RWPE2 (cell line): ENCODE measurements around the gene NOSTRIN.
"Not testable (repeated sequence)": the region's sequence is repeated elsewhere in the genome, so short reads cannot be mapped to it uniquely, and the experiment has no call there.

ENCODE experiments used
- ATAC-seq: fragments of 200-7000 bp; cut with Tn5 transposase; 3 replicates; pipeline ENCODE4 v1.9.1; 2021; ENCODE audit warnings: low read depth
- DNase-seq: peaks from one replicate; pipeline ENCODE4 v3.0.0-alpha.2; 2020; ENCODE audit warnings: low spot score
- H3K27ac ChIP-seq: fragments of 450-650 bp; 2 replicates; pipeline ENCODE4 v1.5.1; 2017; ENCODE audit warnings: mild to moderate bottlenecking; ENCODE audit not compliant: poor library complexity, severe bottlenecking
- H3K27me3 ChIP-seq: fragments of 250-450 bp; sonication (Bioruptor Pico); 2 replicates; pipeline ENCODE4 v1.5.1; 2021; ENCODE audit warnings: mild to moderate bottlenecking, moderate library complexity; ENCODE audit not compliant: insufficient read depth, poor library complexity, severe bottlenecking
- H3K36me3 ChIP-seq: fragments of 250-450 bp; sonication (Bioruptor Pico); 2 replicates; pipeline ENCODE4 v1.5.1; 2020; ENCODE audit warnings: low read depth, mild to moderate bottlenecking, moderate library complexity
- H3K4me1 ChIP-seq: fragments of 250-450 bp; sonication (Bioruptor Pico); 2 replicates; pipeline ENCODE4 v1.5.1; 2021; ENCODE audit warnings: mild to moderate bottlenecking, moderate library complexity; ENCODE audit not compliant: insufficient read depth, poor library complexity, severe bottlenecking
- H3K4me3 ChIP-seq: fragments of 250-450 bp; sonication (Bioruptor Pico); 2 replicates; pipeline ENCODE4 v1.5.1; 2021; ENCODE audit warnings: mild to moderate bottlenecking, moderate library complexity; ENCODE audit not compliant: severe bottlenecking
- H3K9me3 ChIP-seq: fragments of 250-450 bp; sonication (Bioruptor Pico); 2 replicates; pipeline ENCODE4 v1.5.1; 2021; ENCODE audit warnings: mild to moderate bottlenecking, moderate library complexity; ENCODE audit not compliant: severe bottlenecking
- CTCF ChIP-seq: fragments of 450-650 bp; IDR thresholded peaks from one replicate; pipeline ENCODE4 v1.5.1; 2017; ENCODE audit warnings: mild to moderate bottlenecking, moderate library complexity; ENCODE audit not compliant: poor library complexity, severe bottlenecking

Gene NOSTRIN

GRCh38 chr2:168852481-168852880, 50.0 kb downstream of the NOSTRIN start:
- Histone ChIP-seq H3K9me3 (no peaks in the 10 kb centered on the region), H3K27ac (peak overlapping the region; percentile 12), H3K36me3 (no peaks in the 10 kb centered on the region), H3K4me3 (no peak overlapping the region), H3K4me1 (peaks cover 11% of the 10 kb centered on the region), H3K27me3 (no peaks in the 10 kb centered on the region)
- DNase-seq (no peak), ATAC-seq (no peak)
- no peak for TF ChIP-seq CTCF

- H3K36me3 ChIP-seq, result no peaks in the 10 kb centered on the region
- no peaks in the 10 kb centered on the region for H3K27me3 ChIP-seq
- ATAC-seq, result no peak
- no peak for DNase-seq
- no peaks in the 10 kb centered on the region for H3K9me3 ChIP-seq
- TF ChIP-seq CTCF, result no peak
- H3K27ac ChIP-seq, result no peak overlapping the region
- peaks cover 11% of the 10 kb centered on the region for H3K4me1 ChIP-seq
- H3K4me3 ChIP-seq, result no peak overlapping the region
Observed at GRCh38 chr2:168853471-168853870, 51.0 kb downstream of the NOSTRIN start.

GRCh38 chr2:168854651-168855050, 52.2 kb downstream of the NOSTRIN start:
- Histone ChIP-seq H3K4me3 (no peak overlapping the region), H3K27me3 (no peaks in the 10 kb centered on the region), H3K36me3 (no peaks in the 10 kb centered on the region), H3K9me3 (no peaks in the 10 kb centered on the region), H3K4me1 (peaks cover 11% of the 10 kb centered on the region), H3K27ac (no peak overlapping the region)
- ATAC-seq (no peak), DNase-seq (no peak)
- TF ChIP-seq CTCF, result no peak

- H3K36me3 ChIP-seq, result no peaks in the 10 kb centered on the region
- no peak overlapping the region for H3K4me3 ChIP-seq
- H3K27ac ChIP-seq, result no peak overlapping the region
- H3K4me1 ChIP-seq, result peaks cover 11% of the 10 kb centered on the region
- H3K9me3 ChIP-seq, result no peaks in the 10 kb centered on the region
- DNase-seq (no peak), ATAC-seq (no peak)
- TF ChIP-seq CTCF, result no peak
- H3K27me3 ChIP-seq, result no peaks in the 10 kb centered on the region
Observed at GRCh38 chr2:168855601-168856000, 53.2 kb downstream of the NOSTRIN start.

GRCh38 chr2:168858146-168858545, 55.7 kb downstream of the NOSTRIN start:
- DNase-seq, result no peak
- Histone ChIP-seq H3K4me1 (no peaks in the 10 kb centered on the region), H3K36me3 (no peaks in the 10 kb centered on the region), H3K27me3 (no peaks in the 10 kb centered on the region), H3K9me3 (no peaks in the 10 kb centered on the region), H3K4me3 (no peak overlapping the region), H3K27ac (no peak overlapping the region)
- ATAC-seq, result no peak
- no peak for TF ChIP-seq CTCF

- H3K27me3 ChIP-seq, H3K27ac ChIP-seq, H3K4me3 ChIP-seq, ATAC-seq, H3K9me3 ChIP-seq, DNase-seq, H3K4me1 ChIP-seq: not testable (repeated sequence)
- H3K36me3 ChIP-seq, result peaks cover 16% of the 10 kb centered on the region
Observed at GRCh38 chr2:168867164-168867563, 64.7 kb downstream of the NOSTRIN start.

GRCh38 chr2:168870369-168870768, 67.9 kb downstream of the NOSTRIN start:
- not testable (repeated sequence) for H3K4me1 ChIP-seq, ATAC-seq, DNase-seq

GRCh38 chr2:168870824-168871223, 68.4 kb downstream of the NOSTRIN start:
- H3K4me3 ChIP-seq, result not testable (repeated sequence)

More at GRCh38 chr2:168870369-168870768, 67.9 kb downstream of the NOSTRIN start:
- not testable (repeated sequence) for H3K4me3 ChIP-seq, H3K27ac ChIP-seq, H3K27me3 ChIP-seq, H3K9me3 ChIP-seq
- H3K36me3 ChIP-seq, result peaks cover 30% of the 10 kb centered on the region

More at GRCh38 chr2:168870824-168871223, 68.4 kb downstream of the NOSTRIN start:
- not testable (repeated sequence) for DNase-seq, ATAC-seq, H3K27ac ChIP-seq, H3K27me3 ChIP-seq, H3K4me1 ChIP-seq, H3K9me3 ChIP-seq
- peaks cover 34% of the 10 kb centered on the region for H3K36me3 ChIP-seq
